GM21723 (cell line): Measurements from ENCODE around the gene HIPK3.
"Not testable (repeated sequence)": the region's sequence is repeated elsewhere in the genome, so short reads cannot be mapped to it uniquely, and the experiment has no call there.

ENCODE experiments used
- ATAC-seq: cut with Tn5 transposase; IDR thresholded peaks from one replicate; pipeline ENCODE4 v1.9.1; 2021; ENCODE audit warnings: mild to moderate bottlenecking, moderate library complexity; ENCODE audit not compliant: unreplicated experiment

The HIPK3 gene

DNA sequence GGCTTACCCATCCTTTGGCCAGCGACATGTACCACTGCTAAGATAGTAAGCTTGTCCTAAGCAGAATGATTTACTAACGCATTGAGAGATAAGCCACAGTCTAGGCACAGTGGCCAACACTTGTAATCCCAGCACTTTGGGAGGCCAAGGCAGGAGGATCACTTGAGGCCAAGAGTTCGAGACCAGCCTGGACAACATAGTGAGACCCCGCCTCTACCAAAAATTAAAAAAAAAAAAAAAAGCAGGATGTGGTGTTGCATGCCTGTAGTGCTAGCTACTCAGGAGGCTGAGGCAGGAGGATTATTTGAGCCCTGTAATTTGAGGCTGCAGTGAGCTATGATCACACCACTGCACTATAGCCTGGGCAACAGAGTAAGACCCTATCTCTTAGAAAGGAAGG lies 93.1 kb downstream of the HIPK3 start:
- no peak for ATAC-seq

DNA sequence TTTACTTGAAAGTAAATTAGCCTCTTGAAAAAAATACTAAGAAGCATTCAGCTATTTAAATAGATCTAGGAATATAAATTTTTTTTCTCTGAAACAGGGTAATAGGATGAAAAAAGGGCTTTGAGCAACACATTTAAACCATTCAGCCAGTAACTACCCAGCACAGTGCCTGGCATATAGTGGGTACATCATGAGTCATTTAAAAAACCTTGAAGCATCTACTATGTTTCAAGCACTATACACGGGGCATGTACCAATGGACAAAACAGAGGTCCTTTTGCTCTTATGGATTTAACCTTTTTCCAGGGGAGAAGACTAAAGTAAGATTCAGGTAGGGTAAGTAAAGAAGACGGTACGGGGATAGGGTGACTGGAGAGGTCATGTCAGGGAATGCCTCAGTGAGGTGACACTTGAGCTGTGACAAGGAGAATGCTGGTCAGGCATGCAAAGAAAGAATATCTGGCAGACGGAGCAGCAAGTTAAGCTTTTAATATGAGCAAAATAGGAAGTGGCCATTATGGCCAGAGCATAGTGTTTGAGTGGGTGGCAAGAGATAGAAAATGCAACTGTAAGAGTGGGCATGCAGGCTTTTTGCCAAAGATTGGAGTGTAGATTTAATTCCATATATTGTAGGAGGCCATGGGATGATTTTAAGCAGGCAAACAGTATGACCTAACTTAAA lies 101.1 kb downstream of the HIPK3 start:
- ATAC-seq: no peak

DNA sequence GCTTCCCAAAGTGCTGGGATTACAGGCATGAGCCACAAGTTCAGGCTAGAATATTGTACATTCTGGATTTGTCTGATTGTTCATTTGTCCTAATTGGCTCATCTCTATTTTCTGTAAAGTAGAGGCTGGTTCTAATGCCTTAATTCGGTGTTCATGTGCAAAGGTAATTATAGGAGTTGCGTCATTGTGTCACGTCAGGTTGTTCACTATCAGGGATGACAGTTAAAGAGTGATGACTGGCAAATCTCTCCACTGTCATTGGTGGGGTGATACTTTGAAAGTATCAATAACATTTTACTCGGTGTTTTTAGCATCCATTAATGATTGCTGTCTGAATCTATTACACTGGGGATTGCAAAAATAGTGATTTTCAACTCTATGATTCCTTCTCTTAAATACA lies 103.5 kb downstream of the HIPK3 start:
- ATAC-seq: no peak

DNA sequence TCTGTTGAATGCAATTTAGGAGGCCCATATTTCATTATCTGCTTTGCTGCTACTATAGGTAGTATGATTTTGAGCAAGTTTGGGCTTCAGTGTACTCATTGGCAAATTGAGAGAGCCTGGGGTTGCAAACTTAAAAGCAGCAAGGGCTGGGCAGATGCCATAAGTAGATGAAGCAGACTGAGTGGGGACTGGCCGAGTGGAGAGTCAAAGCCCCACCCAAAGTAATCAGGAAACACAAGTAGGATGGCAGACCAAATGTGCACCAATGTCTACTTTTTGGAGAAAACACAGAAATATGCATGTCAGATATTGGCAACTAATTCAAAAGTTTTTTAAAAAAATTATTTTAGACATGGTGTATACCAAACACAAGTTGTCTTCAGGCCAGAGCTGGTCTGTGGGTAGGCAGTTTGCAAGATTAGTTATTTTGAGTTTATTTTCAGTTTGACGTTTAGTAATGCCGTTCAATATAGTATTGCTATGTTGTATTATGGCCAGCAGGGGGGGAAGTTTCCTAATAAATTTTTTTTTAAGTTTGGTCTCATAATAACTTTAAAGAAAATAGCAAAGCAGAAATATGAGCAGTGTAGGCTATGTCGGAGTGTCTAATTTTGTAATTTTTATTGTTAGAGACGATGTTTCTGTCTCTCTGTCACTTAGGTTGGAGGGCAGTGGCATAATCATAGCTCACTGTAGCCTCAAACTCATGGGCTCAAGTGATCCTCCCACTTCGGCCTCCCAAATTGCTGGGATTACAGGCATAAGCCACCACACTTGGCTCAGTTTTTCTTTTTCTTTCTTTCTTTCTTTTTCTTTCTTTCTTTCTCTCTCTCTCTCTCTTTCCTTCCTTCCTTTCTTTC lies 105.1 kb downstream of the HIPK3 start:
- ATAC-seq: peak; percentile 61

DNA sequence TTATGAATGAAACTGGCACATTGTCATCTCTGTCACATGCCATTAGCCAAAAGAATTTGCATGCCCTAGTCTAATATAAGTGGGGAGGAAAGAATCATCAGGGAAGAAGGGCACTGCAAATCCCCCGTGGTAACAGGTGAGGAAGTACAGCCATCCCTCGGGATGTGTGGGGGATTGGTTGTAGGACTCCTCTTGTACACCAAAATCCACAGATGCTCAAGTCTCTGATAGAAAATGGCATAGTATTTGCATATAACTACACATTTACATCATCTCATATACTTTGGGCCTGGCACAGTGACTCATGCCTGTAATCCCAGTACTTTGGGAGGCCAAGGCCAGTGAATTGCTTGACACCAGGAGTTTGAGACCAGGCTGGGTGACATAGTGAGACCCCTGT lies 109.7 kb downstream of the HIPK3 start:
- no peak for ATAC-seq

DNA sequence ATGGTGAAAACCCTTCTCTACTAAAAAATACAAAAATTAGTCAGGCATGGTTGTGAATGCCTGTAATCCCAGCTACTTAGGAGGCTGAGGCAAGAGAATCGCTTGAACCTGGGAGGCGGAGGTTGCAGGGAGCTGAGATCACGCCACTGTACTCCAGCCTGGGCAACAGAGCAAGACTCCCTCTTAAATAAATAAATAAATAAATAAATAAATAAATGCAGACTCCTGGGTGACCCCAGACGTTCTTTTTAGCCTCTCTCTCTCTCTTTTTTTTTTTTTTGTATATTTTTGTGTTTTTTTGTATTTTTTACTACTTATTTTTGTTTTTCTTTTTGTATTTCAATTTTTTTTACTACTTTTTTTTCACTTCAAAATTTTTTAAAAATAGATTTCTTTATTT lies 111.3 kb downstream of the HIPK3 start:
- ATAC-seq: not testable (repeated sequence)

DNA sequence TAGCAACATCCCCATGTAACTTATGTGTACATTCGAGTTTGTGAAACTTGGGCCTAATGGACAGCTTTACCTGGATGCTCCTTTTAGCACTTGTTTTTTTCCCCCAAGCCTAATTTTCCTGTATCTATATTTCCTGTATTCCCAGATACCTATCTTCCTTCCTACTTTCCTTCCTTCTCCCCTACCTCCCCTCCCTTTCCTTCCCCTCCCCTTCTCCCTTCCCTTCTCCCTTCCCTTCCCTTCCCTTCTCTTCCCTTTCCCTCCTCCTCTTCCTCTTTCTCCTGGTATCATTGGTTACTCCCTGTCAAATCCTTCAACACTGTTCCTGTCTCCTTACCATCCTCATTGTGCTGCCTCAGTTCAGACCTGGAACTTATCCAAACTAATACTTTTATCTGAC lies 111.8 kb downstream of the HIPK3 start:
- no peak for ATAC-seq

DNA sequence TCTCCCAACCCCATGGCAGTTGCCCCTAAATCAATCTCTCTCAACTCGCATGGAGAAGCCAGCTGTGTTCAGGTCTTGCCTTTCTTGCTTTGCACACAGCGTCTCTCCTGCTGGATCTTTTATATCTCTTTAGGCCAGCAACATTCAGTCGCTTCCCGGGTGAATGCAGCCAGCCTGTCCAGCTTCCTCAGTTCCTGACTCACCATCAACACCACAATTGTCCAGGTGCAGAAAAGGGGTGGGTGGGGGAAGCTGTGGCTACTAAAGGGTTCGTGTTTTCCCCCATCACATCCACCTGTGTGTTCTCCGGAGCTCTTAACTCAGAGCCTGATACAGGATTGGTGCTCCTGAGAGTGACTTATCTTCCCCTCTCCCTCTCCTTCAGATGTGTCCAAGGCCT lies 116.5 kb downstream of the HIPK3 start:
- ATAC-seq: no peak

DNA sequence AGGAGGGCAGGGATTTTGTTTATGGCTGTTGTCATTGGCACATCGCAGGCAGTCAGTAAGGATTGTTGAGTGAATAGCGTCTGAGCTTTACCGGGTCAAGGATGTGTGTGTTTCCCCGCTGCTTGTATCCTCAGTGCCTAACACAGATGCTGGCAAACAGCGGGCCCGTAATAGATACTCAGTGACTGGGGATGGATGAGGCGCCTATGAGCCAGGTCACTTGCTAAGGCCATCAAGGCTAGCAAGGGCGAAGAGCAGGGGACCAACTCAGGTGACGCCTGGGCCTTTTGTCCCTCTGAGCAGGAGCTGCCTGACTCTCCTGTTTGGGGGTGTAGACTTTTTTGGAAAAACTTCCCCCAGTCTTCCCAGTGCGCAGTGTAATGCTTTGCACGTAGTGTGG lies 118.1 kb downstream of the HIPK3 start:
- ATAC-seq: no peak

DNA sequence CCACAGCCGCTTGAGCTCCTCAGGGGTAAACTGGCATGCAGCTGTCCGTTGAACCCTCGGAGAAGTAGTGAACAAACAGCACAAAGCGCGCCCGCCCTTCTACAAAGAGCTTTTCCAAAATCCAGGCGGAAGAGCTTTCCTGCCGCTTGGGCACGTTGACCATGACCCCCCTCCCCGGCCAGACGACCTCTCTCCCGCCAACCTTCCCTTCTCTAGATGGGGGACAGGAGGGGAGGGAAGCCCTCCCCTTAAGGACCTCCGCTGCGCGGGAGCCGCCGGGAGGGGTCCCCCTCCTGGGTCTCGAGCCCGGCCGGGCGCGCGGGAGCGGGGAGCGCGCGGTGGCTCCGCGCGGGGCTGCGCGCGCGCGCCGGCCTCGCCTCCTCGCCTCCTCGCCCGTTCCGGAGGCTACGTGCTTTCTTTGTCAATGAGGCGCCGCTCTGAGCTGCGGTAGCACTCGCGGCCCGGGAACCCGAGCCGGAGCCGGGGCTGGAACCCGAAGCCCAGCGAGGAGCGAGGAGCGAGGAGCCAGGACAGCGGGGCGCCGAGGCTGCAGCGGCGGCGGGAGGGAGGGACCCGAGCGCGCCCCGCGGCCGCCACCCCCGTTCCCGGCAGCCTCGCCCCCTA lies 118.6 kb downstream of the HIPK3 start, which contains the start of gene KIAA1549L:
TSS of gene KIAA1549L (plus strand) at position 421 of the 624 bp plus-strand sequence.
- ATAC-seq: no peak

DNA sequence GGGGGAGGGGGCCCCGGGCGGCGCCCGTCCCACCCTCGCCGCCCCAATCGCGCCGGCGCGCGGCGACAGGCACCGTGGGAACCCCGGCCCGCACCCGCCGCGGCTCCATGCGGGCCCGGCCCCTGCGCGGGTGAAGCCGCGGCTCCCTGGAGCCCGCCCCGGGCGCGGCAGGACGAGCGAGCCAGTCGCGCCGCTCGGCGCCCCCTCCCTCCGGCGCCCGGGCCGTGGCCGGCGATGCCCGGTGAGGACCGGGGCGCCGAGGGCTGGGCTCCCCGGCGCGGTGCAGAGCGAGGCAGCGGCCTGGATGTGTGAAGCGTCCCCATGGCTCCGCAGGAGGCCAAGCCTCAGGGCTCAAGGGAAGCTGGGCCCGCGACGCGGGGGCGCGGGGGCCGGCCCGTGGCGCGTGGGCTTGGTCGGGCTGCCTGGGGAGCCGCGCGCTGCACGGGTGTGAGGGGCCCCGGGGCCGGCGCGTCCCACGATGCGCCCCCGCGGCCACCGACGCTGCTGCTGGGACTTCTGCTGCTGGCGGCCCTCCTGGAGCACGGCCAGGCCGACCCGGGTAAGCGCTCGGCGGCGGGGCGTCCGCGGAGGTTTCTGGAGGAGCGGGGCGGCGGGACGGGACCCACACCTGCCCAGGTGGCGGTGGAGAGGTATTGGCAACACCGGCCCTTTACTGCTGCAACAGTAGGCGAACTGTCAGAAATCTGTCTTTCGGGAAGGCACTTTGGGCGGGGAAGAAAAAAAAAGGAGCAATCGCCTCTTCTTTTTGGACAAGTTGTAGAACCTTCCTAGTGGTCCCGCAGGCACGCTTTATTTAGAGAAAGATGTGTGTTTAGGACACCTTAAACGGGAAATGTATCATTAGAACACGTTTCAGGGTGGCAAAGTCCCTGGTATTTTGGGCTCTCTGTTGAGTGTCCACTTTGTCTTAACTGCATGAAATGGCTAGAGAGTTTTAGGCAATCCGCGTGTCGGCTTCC lies 119.4 kb downstream of the HIPK3 start:
- no peak for ATAC-seq

DNA sequence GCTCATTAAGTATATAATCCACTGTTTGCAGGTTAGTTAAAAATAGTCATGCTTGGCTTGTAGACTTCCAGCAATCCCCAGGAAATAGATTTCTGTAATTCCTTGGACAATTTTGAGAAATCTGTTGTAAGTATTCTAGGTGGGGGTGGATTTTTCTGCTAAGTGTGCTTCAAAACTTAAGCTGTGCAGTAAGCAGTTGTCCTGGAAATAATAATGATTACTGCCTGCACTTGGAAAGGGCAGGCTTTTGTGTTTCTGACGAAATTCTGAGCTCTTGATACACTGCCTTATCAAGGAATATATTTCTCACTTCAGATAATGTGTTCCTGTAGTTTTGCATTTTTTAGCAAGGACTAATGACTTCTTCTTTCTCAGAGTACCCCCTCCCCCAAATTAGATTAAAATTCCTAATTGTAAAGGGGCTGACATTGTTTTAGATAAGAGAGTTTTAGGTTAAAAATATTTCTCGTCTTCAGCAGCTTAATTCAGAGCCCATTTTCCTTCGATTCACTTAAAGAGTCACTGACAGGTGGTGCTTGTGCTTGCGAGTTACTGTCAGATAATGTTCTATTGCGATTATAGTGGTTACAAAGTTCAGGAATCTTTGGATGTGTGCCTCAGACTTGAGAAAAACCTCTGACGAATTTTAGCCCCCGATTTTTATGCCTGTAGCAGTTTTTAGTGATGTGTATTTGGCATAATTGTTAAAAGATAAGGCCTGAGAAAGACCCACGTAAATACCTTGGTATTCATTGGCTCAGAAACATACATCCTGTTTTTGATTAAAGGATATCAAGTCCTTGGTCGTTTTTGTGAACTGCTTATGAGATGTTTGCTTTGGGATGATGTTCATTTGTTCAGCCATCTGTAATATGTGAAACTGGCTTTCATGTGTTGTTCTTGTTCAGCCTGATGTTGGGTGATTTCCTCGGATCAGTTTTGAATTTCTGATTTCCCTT lies 120.5 kb downstream of the HIPK3 start:
- ATAC-seq: no peak

DNA sequence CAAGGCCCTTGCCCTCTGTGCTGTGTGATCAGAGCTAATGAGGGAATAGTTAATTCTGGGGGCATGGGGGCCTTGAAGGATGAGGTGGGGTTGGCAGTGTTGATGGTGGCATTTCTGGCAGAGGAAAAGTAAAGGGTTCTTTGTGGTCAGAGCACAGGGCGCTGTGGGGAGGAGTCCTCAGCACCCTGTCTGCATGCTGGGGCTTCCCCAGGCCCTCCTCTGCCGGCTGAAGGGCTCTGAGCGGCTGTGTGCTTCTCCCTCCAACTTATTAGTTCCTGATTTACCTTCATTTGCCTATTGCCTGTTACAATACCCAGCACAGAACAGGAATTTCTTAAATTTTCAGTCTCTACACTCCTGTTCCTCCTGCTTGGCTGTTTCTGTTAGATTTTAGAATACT lies 122.8 kb downstream of the HIPK3 start:
- peak; percentile 59 for ATAC-seq

DNA sequence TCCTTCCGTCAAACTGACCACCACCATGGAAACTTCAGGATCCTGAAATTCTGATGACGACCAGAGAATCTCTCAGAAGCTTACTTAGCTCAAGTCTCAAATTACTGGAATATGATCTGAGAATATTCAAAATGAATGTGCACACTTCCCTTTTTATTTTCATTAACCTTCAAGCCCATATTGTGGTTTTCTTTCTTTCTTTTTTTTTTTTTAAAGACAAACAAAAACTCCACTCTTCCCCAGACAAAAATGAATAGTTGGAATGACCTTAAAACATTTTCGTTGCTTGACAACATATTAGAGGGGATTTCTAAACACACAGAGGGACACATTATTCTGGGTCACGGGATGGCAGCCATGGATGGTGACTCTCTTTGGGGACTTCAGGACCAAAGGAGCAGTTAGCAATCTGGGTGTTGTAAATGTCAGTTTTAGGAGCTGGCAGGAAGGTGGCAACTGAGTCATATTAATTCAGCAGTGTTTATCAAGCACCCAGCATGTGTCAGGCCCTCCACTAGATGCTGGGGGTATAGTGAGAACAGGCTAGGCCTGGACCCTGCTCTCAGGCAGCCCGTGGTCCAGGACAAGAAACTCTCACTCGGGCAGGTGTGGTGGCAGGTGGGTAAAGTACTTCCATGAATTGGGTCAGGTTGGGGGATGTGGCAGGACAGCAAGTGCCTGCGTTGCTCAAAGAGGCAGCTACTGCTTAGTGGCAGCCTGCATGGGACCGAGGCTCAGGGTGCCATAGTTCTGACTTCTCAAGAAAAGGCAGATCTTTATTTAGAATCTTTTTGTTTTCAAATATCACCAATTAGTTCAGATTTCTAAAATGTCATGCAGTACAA lies 126.1 kb downstream of the HIPK3 start:
- peak; percentile 45 for ATAC-seq

DNA sequence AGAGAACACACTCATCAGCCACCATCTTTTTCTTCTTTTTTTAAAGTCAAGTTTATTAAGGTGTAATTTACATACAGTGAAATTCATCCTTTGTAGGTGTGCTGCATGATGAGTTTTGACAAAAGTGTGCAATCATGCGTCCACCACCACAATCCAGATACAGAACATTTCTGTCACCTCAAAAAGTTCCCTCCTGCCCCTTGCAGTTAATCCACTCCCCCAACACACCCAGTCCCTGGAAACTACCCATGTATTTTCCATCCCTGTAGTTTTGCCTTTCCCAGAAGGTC lies 126.7 kb downstream of the HIPK3 start:
- no peak for ATAC-seq

DNA sequence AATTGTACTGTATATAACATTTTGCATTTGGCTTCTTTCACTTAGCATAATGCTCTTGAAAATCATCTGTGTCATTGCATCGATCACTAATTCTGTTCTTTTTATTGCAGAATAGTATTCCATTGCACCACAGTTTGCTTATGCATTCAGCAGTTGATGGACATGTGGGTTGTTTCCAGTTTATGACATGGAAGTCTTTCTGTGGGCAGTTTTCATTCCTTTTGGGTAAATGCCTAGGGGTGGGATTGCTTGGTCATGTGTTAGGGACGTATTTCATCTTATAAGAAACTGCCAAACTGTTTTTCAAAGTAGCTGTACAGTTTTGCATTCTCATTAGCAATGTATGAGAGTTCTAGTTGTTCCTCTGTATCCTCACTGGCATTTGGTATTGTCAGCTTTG lies 127.0 kb downstream of the HIPK3 start:
- ATAC-seq: no peak

DNA sequence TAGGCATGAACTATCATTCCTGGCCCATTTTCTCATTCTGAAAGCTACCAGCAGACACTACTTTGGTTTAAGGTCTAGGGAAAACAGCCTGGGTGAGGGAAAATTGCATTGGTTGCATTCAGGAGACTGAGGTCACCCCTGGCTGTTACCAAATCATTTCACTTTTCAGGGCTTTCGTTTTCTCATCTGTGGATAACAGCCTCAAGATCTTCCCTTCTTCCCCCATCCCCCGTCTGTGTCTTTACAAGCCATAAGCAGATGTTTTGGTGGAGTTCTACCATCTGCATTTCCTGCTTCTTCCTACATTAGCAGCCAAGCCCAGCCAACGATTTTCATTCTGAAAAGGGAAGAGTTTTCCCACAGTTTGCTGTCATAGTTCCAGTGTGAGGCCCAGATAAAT lies 130.4 kb downstream of the HIPK3 start:
- ATAC-seq: peak; percentile 35

DNA sequence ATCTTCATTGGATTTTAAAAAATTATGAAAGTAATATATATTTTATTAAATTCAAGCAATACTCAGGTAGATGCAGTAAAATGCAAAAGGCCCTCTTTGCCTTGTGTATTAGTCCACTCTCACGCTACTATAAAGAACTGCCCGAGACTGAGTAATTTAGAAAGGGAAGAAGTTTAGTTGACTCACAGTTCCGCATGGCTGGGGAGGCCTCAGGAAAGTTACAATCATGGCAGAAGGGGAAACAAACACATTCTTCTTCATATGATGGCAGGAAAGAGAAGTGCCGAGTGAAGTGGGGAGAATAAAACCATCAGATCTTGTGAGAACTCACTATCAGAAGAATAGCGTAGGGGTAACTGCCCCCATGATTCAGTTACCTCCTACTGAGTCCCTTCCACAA lies 130.8 kb downstream of the HIPK3 start:
- peak; percentile 55 for ATAC-seq
